Brain microvascular endothelial cell (primary cell): ENCODE results near the gene NFATC3.
A peak's percentile ranks its signal among the peaks of the same experiment; 100 is the strongest.

Source experiments
- DNase-seq: peaks from one replicate; pipeline ENCODE4 v3.0.0-alpha.2; 2020
- H3K27ac ChIP-seq: fragments of 250-450 bp; sonication (Bioruptor Pico); 2 replicates; pipeline ENCODE4 v1.5.1; 2020; ENCODE audit warnings: mild to moderate bottlenecking, moderate library complexity
- H3K27me3 ChIP-seq: fragments of 250-450 bp; sonication (Bioruptor Pico); replicated peaks from 2 replicates; pipeline ENCODE4 v1.5.1; 2020; ENCODE audit warnings: mild to moderate bottlenecking
- H3K36me3 ChIP-seq: fragments of 250-450 bp; sonication (Bioruptor Pico); replicated peaks from 2 replicates; pipeline ENCODE4 v1.5.1; 2020; ENCODE audit warnings: mild to moderate bottlenecking
- H3K4me3 ChIP-seq: 2 replicates; pipeline ENCODE4 v1.5.1; 2011; ENCODE audit warnings: low read depth, mild to moderate bottlenecking, control low read depth, low read length, moderate library complexity
- in situ Hi-C: cut with HindIII; loops from 2 replicates; pipeline ENCODE4 v1.10.0; 2017; ENCODE audit warnings: low sequenced_read_pairs, low pct_ligation_motif_present
- TF ChIP-seq, protein P1 (sequence below): IDR thresholded peaks from 2 replicates; pipeline ENCODE4 v1.5.1; 2011; ENCODE audit warnings: low read depth, mild to moderate bottlenecking, moderate library complexity, low read length, control low read depth, inconsistent platforms; ENCODE audit errors: missing control alignments

The NFATC3 gene

DNA sequence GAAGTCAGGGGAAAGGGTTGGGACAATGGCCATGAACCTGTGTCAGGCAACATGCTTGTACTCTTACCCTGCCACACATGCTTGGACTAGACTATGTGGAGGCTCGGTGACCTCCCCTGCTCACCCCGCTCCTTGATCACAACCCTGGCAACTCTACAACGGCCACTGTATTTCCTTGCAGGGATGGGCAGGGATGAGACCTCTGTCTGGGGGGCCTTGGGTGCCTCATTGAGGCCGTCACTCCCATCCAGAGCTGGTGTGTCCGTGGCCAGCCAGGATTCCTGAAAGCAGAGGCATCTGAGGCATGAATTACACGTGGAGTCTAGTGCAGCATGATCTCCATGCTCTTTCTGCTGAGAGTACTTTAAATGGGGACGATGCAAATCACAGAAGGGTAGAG is 161.0 kb downstream of the NFATC3 start:
- DNase-seq = no peak
- Histone ChIP-seq H3K27me3 (no peaks in the 10 kb centered on the region), H3K27ac (no peak overlapping the region), H3K36me3 (peaks cover 5% of the 10 kb centered on the region), H3K4me3 (peak overlapping the region; percentile 97)
- in situ Hi-C loops = no loop called here
- TF ChIP-seq, protein P1, sequence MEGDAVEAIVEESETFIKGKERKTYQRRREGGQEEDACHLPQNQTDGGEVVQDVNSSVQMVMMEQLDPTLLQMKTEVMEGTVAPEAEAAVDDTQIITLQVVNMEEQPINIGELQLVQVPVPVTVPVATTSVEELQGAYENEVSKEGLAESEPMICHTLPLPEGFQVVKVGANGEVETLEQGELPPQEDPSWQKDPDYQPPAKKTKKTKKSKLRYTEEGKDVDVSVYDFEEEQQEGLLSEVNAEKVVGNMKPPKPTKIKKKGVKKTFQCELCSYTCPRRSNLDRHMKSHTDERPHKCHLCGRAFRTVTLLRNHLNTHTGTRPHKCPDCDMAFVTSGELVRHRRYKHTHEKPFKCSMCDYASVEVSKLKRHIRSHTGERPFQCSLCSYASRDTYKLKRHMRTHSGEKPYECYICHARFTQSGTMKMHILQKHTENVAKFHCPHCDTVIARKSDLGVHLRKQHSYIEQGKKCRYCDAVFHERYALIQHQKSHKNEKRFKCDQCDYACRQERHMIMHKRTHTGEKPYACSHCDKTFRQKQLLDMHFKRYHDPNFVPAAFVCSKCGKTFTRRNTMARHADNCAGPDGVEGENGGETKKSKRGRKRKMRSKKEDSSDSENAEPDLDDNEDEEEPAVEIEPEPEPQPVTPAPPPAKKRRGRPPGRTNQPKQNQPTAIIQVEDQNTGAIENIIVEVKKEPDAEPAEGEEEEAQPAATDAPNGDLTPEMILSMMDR = no peak

DNA sequence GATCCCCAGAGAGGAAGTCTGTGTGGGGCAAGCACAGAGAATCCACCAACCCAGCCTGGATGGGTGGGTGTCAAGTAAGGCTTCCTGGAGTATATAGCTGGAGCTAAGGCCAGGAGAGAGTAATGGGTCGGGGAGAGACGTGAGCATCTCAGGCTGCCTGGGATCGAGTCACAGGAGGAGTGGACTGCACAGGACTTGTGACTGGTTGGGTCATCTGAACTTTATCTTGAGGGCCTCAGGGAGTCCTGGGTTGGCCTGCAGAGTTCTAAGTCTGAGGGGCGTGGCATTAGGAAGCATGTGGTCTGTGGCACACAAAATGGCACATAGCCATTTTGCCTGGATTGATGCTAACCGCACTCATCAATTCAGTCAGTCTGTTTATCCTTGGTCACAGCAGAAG is 161.5 kb downstream of the NFATC3 start:
- DNase-seq = no peak
- TF ChIP-seq, protein P1 = no peak
- in situ Hi-C loops = no loop called here
- Histone ChIP-seq H3K27ac (no peak overlapping the region), H3K4me3 (no peak overlapping the region), H3K27me3 (no peaks in the 10 kb centered on the region), H3K36me3 (peaks cover 5% of the 10 kb centered on the region)

DNA sequence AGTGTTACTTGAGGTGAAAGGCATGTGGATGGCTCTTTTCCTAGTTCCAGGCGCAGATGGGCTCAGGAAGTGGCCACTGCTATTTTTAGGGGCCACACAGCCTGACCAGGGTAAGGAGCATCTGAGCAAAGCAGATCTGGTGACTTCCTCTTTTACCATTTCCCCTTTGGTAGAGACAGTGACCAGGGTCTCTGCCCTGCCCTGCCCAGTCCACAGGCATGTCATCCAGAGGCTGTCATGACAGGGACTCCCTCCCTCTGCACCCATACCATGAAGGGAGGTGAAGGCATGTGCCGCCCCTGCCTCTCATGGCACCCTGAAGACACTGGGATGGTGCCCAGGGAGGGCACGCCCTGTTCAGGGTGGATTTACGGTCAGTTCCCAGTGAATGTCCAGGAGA is 162.2 kb downstream of the NFATC3 start:
- in situ Hi-C loops = no loop called here
- DNase-seq = no peak
- peaks cover 5% of the 10 kb centered on the region for H3K36me3 ChIP-seq
- no peak overlapping the region for H3K27ac ChIP-seq
- H3K27me3 ChIP-seq = no peaks in the 10 kb centered on the region
- TF ChIP-seq, protein P1 = no peak
- no peak overlapping the region for H3K4me3 ChIP-seq

DNA sequence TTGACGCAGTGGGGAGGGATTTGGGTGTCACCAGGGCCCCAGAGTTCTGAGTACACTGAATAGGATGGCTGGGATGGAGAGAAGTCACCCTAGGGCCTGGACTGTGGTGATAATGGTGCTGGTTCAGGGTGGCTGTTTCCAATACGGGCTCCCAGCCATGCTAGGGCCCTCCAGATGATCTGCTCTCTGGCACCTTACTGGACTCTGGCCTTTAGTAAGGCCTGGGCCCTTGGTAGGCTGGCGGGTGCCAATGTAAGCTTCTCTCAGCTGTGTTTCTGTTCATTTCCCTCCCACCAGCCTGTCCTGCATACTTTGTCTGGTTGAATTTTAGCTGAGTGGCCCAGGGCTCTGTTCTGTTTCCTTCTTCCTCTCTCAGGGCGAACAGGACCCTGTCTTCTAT is 162.8 kb downstream of the NFATC3 start:
- Histone ChIP-seq H3K36me3 (peaks cover 5% of the 10 kb centered on the region), H3K27me3 (no peaks in the 10 kb centered on the region), H3K27ac (no peak overlapping the region), H3K4me3 (no peak overlapping the region)
- TF ChIP-seq, protein P1 = no peak
- in situ Hi-C loops = no loop called here
- DNase-seq = no peak

DNA sequence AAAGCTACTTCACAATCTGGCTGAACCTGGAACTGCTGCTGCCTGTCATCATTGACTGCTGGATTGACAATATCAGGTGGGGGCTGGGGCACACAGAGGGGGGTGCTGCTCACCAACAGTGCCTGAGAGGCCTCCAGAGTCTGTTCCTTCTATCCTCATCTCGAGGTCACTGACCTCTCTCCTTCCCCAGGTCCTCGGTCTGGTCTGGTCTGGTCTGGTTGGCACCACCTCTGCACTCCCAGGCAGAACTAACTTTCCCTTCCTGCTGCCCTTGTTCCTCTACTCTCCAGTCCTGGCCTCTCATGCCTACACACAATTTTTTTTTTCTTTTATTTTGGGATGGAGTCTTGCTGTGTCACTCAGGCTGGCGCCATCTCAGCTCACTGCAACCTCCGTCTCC is 164.2 kb downstream of the NFATC3 start:
- TF ChIP-seq, protein P1 = no peak
- Histone ChIP-seq H3K4me3 (no peak overlapping the region), H3K27me3 (no peaks in the 10 kb centered on the region), H3K36me3 (peaks cover 6% of the 10 kb centered on the region), H3K27ac (no peak overlapping the region)
- in situ Hi-C loops = no loop called here
- no peak for DNase-seq

DNA sequence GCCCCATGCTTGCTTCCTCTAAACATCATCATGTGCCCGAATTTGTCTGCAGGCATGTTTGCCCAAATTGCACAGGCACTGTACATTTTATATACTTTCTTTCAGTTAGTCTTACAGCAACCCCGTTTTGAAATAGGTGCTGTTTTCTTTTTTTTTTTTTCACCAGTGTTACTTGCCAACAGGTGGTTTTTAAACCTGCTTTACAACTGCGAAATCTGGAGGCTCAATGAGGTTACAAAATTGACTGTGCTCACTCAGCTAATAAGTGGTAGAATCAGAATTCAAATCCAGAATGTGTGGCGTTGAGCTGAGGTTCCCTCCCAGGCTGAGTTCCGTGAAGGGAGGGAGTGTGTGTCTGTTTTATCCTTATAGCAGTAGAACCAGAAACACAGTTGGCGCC is 165.8 kb downstream of the NFATC3 start:
- TF ChIP-seq, protein P1 = no peak
- Histone ChIP-seq H3K27me3 (no peaks in the 10 kb centered on the region), H3K36me3 (peaks cover 20% of the 10 kb centered on the region), H3K27ac (no peak overlapping the region), H3K4me3 (no peak overlapping the region)
- DNase-seq = no peak
- in situ Hi-C loops = no loop called here
